ENCODE results near the gene SMIM17. TPM values are rescaled to one million over a fixed set of nuclear protein-coding genes. Genes with fewer than 3 reads are reported as not detected.

Gene SMIM17
- total RNA-seq (2021; ENCODE audit: unreplicated experiment), result not detected
- polyA plus RNA-seq (2012), result not detected in 2 replicates
- not detected for Bru-seq, nascent RNA
- BruChase-seq, experiment 1, labeled RNA remaining after a 6-hour chase, result not detected
- not detected for BruChase-seq, experiment 2, labeled RNA remaining after a 2-hour chase
- long read RNA-seq, result 0 reads

- no peak within 1 kb of the TSS for H2AFZ ChIP-seq (ENCODE audit: low read depth, low read length, poor library complexity, severe bottlenecking)
- H3K27me3 ChIP-seq (ENCODE audit: insufficient read depth, low read length), result no peaks in the 10 kb centered on the region
- no peaks in the 10 kb centered on the region for H3K4me1 ChIP-seq (ENCODE audit: control insufficient read depth in 1 of 2, insufficient read depth in 2 of 2, low read length in 2 of 2)
- H3K9me3 ChIP-seq (ENCODE audit: control insufficient read depth in 1 of 2, insufficient read depth in 1 of 2, low read depth in 1 of 2, low read length in 2 of 2), result peaks cover 8 to 29% of the 10 kb centered on the region in 2 experiments; a peak in 2 of 4 replicates
- H4K20me1 ChIP-seq (ENCODE audit: insufficient read depth), result no peaks in the 10 kb centered on the region
- intact Hi-C loops (cut with micrococcal nuclease), result no loop called here
- no peak for DNase-seq (ENCODE audit: low read depth, low spot score)
- H3K27ac ChIP-seq (ENCODE audit: low read depth, low read length), result no peak within 1 kb of the TSS
- no peaks in the 10 kb centered on the region for H3K79me2 ChIP-seq (ENCODE audit: insufficient read depth, low read length)
- no TSS peak for BruUV-seq (replicated peaks)
- H3K4me3 ChIP-seq (replicated peaks in 1 of 2; ENCODE audit: low read depth in 1 of 2, low read length in 2 of 2), result no peak within 1 kb of the TSS
- no peaks in the 10 kb centered on the region for H3K9me2 ChIP-seq (ENCODE audit: insufficient read depth)
- H3K36me3 ChIP-seq (ENCODE audit: control insufficient read depth in 1 of 2, insufficient read depth in 2 of 2, low read length in 2 of 2), result no peaks in the 10 kb centered on the region
- no peak within 1 kb of the TSS for H3K4me2 ChIP-seq (ENCODE audit: low read length)
- no peak for TF ChIP-seq SRF (IDR thresholded peaks at IDR 0.05; ENCODE audit: low read depth)
- no peak for TF ChIP-seq CEBPB (IDR thresholded peaks at IDR 0.05; ENCODE audit: low read depth)
- TF ChIP-seq REST (IDR thresholded peaks at IDR 0.05; ENCODE audit: low read depth), result no peak
- TF ChIP-seq JUND (IDR thresholded peaks at IDR 0.05), result no peak
- TF ChIP-seq TCF7L2 (IDR thresholded peaks at IDR 0.05; ENCODE audit: borderline replicate concordance, extremely low read depth, insufficient read depth, insufficient read length), result no peak
- ChIA-PET CTCF (no interaction called here), POLR2A (no interaction called here), RAD21 (ENCODE audit: low non-redundant PET in 1 of 2, low total read pairs in 2 of 2, uncharacterized antibody in 2 of 2, unreplicated experiment in 2 of 2) (no interaction called here)
- H3K9ac ChIP-seq (ENCODE audit: low read length), result no peak within 1 kb of the TSS
- ATAC-seq, result no peak
These were observed at the start of gene SMIM17 for GRCh38 chr19:56642711-56643459. SMIM17 (plus strand) TSS chr19:56643159; CDS start chr19:56645668, 2,509 bp downstream.

All from HCT116 (cell line).